Measurements from ENCODE around the gene HDAC5.
A peak's percentile ranks its signal among the peaks of the same experiment; 100 is the strongest.
"Not testable (repeated sequence)": the region's sequence is repeated elsewhere in the genome, so short reads cannot be mapped to it uniquely, and the experiment has no call there.

Gene HDAC5

GRCh38 chr17:44112284-44113280 lies 10.9 kb downstream of the HDAC5 start:
- peak in 2 of 56 donors; percentile 6 to 37 for DNase-seq

GRCh38 chr17:44111777-44112176 lies 11.7 kb downstream of the HDAC5 start:
- no peak for DNase-seq

- DNase-seq, result peak; percentile 46 to 99 (median 96)
These were observed 12.4 kb downstream of the HDAC5 start for GRCh38 chr17:44110823-44111633.

- DNase-seq, result no peak
These were observed 13.3 kb downstream of the HDAC5 start for GRCh38 chr17:44110011-44110686.

GRCh38 chr17:44109312-44109630 lies 14.2 kb downstream of the HDAC5 start:
- no peak for DNase-seq

- DNase-seq, result peak in 18 of 56 donors; percentile 16 to 67 (median 35)
These were observed 14.8 kb downstream of the HDAC5 start for GRCh38 chr17:44108440-44109311.

GRCh38 chr17:44106801-44107200 lies 16.6 kb downstream of the HDAC5 start:
- DNase-seq, result no peak

- DNase-seq, result no peak
These were observed 17.5 kb downstream of the HDAC5 start for GRCh38 chr17:44105941-44106340.

- DNase-seq, result peak in 1 of 56 donors; percentile 28
These were observed 18.0 kb downstream of the HDAC5 start for GRCh38 chr17:44105483-44105882.

GRCh38 chr17:44102849-44103622 lies 20.4 kb downstream of the HDAC5 start:
- no peak for DNase-seq

- DNase-seq, result not testable (repeated sequence)
These were observed 21.6 kb downstream of the HDAC5 start for GRCh38 chr17:44101858-44102257.

- DNase-seq, result peak in 9 of 56 donors; percentile 17 to 58 (median 33)
These were observed 26.1 kb downstream of the HDAC5 start for GRCh38 chr17:44097110-44097958.

GRCh38 chr17:44095647-44096496 lies 27.6 kb downstream of the HDAC5 start:
- DNase-seq, result peak in 52 of 56 donors; percentile 26 to 85 (median 55)

- no peak for DNase-seq
These were observed 28.1 kb downstream of the HDAC5 start for GRCh38 chr17:44095388-44095646.

GRCh38 chr17:44094701-44095387 lies 28.6 kb downstream of the HDAC5 start:
- DNase-seq, result no peak

- no peak for DNase-seq
These were observed 30.1 kb downstream of the HDAC5 start for GRCh38 chr17:44093231-44093900.

GRCh38 chr17:44092051-44092450 lies 31.4 kb downstream of the HDAC5 start:
- DNase-seq, result no peak

Data from amygdala (tissue), 56 donors.